Measurements from ENCODE around the gene PRKG1.
"Not testable (repeated sequence)": the region's sequence is repeated elsewhere in the genome, so short reads cannot be mapped to it uniquely, and the experiment has no call there.

Gene PRKG1

GRCh38 chr10:51119441-51119840 lies 45.2 kb downstream of the PRKG1 start:
- FAIRE-seq = peak; percentile 80

DNA sequence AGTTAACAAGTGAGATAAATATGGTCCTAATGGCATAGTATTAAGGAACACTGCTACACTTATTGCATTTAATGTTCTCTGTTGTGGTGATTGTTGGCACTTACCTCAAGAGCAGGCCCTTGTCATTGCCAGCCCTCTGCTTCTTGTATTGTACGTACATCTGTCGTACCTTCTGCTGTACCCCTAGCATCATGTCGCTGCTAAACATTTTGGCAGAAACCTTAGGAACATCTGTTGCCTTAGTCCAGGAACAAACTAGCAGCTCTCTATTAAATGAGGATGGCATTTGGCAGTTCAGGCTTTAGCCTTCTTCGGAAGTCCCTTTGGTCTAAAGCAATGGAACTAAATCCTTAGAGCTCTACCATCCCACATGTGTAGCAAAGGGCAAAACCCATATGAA lies 47.6 kb downstream of the PRKG1 start:
- no peak for FAIRE-seq

- FAIRE-seq = no peak
Measured at GRCh38 chr10:51124852-51125251, 50.6 kb downstream of the PRKG1 start.

DNA sequence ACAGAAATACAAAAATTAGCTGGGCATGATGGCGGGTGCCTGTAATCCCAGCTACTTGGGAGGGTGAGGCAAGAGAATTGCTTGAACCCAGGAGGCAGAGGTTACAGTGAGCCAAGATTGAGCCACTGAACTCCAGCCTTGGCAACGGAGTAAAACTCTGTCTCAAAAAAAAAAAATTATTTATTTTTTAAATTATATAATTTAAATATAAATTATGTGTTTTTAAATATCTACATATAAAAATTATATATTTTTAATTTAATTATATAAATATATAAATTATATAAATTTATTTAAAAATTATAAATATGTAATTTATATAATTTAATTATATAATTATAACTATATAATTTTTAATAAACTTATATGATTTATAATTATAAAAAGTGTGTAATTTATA lies 51.2 kb downstream of the PRKG1 start:
- FAIRE-seq = peak; percentile 100

GRCh38 chr10:51129946-51130544 lies 55.8 kb downstream of the PRKG1 start:
- no peak for FAIRE-seq

DNA sequence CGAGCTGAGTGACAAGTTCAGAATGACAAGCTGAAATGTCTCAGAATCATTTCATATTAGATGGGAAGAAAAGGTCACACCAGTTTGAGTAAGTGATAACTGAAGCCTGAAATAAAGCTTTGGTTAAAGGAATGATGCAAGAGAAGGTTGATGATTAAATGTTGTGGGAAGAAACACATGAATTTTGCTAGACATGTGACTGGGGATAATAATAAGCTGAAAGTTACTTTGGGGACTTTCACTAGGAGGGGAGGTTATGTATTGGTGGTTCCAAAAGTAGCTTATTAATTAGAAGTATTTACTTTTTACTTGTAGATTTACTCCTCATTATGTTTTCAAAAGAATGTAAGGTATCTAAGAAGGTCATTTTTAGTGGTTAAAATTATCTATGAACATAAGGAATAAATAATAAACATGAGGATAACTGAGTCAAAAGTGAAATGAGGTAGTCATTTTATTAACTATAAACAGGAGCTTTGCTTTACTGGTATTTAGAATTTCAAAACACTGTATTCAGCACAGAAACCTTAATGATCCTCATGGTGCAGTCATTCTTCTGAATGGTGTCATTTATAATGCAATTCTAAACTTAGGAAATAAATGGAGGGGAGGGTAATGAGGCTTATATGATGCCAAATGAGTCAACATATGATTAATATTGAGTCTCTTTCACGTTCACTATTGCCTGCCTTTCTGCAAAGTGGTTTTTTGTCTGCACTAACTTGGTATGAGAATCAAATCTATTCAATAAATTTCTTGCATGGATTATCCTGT lies 63.7 kb downstream of the PRKG1 start:
- FAIRE-seq = no peak

DNA sequence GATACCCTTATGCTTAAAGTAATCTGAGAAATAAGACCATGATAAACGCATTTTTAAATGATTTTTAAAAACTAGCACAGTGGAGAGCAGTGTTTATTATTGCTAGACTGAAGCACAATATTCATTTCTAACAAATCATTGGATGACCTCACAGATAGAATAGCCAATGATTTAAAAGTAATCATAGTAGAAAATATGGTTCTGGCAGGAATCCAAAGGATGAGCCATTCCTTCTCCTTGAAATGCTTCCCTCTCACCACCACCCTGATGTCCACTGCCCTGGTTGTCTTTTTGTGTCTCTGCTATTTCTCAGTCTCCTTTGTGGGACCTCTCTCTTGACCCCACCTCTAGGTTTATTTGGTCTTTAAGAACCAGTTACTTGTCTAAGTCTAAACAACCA lies 64.9 kb downstream of the PRKG1 start:
- no peak for FAIRE-seq

DNA sequence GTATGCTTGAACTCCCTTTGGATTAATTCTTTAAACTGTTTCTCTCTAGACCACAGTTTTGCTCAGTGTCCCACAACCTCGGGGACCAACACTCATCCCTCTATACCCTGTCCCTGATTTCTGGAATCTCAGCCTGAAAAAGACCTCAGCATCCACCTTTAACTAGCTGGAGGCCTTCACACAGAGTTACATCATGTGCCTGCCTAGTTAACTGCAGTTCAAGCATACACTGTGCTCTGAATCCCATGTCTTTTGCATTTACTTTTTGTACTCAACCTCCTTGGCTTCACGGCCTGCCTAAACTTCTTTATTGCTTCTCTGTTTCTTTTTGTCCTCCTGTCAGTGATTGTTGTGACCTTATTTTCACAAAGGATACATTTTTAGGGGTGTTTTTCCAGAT lies 66.7 kb downstream of the PRKG1 start:
- no peak for FAIRE-seq

DNA sequence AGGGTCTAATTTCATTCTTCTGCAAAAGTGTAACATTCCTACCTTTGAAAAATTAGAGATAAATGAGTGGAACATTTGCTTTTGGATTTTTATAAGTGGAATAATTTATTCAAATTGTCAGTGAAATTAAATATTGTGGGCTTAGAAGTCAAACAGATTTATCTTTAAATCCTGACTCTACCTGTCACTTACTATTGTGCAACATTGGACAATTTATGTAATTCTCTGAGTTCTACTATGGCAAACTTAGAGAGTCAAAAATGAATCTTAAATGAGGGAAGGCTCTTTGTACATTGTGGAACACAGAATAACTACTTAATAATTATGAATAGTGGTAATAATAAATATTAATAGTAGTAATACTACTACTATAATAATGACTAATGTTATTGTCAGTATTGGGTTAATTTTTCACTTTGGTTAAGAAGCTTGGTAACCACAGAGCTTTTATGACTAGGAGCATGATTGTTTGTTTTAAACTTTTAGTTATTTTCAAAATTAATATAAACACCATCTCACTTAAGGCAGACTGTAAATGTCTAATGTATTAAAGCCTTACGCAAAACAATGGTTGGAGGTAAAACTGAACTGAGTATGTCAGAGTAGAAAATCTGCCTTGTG lies 70.0 kb downstream of the PRKG1 start:
- peak; percentile 45 for FAIRE-seq

- no peak for FAIRE-seq
Measured at GRCh38 chr10:51145375-51145774, 71.1 kb downstream of the PRKG1 start.

GRCh38 chr10:51147644-51148399 lies 73.5 kb downstream of the PRKG1 start:
- no peak for FAIRE-seq

DNA sequence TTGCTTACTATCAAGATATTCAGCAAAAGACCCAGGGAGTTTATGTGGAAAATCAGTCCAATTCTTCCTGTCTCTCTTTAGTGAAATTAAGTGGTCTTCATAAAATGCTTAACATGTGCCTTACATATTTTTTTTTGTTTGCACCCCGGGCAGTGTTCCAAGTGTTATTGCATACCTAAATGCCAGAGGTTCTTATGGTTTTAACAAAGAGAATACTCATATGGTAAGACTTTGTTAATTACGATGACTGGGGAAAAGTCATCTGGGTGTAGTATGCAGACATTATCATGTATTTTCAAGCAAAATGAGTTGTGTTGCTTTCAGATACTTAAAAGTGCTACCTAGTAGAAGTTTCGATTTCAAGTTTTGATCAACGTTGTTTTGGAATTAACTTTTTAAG lies 82.6 kb downstream of the PRKG1 start:
- FAIRE-seq = no peak

GRCh38 chr10:51158832-51159231 lies 84.5 kb downstream of the PRKG1 start:
- FAIRE-seq = no peak

- no peak for FAIRE-seq
Measured at GRCh38 chr10:51159841-51160240, 85.6 kb downstream of the PRKG1 start.

- no peak for FAIRE-seq
Measured at GRCh38 chr10:51162002-51162401, 87.7 kb downstream of the PRKG1 start.

DNA sequence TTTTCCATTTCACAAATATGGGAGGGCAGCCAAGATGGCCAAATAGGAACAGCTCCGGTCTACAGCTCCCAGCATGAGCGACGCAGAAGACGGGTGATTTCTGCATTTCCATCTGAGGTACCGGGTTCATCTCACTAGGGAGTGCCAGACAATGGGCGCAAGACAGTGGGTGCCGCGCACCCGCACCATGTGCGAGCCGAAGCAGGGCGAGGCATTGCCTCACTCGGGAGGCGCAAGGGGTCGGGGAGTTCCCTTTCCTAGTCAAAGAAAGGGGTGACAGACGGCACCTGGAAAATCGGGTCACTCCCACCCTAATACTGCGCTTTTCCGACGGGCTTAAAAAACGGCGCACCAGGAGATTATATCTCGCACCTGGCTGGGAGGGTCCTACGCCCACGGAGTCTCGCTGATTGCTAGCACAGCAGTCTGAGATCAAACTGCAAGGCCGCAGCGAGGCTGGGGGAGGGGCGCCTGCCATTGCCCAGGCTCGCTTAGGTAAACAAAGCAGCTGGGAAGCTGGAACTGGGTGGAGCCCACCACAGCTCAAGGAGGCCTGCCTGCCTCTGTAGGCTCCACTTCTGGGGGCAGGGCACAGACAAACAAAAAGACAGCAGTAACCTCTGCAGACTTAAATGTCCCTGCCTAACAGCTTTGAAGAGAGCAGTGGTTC lies 89.2 kb downstream of the PRKG1 start:
- FAIRE-seq = not testable (repeated sequence)

DNA sequence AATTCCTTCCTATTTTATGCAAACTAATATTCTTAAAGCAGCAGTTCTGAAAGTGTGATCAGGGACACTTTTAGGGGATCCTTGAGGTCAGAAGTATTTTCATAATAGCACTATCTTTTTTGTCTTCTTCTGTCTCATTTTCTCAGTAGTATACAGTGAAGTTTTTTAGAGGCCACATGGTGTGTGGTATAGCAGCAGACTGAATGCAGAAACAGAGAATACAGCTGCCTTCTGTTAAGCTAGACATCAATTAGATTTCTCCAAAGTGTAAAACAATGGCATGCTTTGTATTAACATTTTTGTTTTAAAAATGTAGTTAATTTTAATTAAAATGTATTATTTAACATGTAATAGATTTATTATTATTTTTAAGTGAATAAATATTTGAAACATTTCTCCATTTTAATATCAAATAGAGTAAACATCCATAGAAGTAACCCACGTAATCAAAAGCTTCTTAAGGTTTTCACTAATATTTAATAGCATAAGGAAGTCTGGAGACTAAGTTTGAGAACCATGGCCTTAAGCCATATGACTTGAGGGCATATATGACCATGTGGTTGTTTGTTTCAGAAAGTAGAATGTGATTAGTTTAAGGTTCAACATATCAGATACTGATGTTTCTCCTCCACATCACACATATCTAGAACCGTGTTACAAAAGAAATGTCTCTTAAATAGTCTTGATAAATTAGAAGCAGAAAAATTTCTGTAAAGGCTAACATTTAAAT lies 94.0 kb downstream of the PRKG1 start:
- peak; percentile 87 for FAIRE-seq

DNA sequence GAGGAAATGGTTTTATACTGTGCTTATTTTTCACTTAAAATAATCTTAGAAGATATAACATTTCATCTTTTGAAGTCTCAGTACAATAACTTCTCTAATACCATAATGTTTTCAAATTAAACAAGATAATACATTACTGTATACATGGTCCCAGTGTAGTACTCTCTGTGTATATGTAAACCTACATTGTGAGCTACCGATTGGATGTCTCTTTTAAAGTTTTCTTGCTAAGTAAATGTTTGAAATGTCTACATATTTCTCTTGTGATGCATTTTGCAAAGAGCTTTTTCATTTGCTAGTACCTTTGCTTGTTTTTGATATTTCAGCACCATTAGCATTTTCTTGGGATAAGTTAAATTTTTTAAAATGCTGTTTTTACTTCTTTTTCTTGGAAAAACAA lies 94.8 kb downstream of the PRKG1 start:
- peak; percentile 86 for FAIRE-seq

- no peak for FAIRE-seq
Measured at GRCh38 chr10:51170518-51171245, 96.4 kb downstream of the PRKG1 start.

GRCh38 chr10:51171946-51172345 lies 97.7 kb downstream of the PRKG1 start:
- peak; percentile 72 for FAIRE-seq

- FAIRE-seq = peak; percentile 8
Measured at GRCh38 chr10:51176976-51177695, 102.8 kb downstream of the PRKG1 start.
